HT-29 (cell line): ENCODE data around the gene AIPL1. TPM values are rescaled to one million over a fixed set of nuclear protein-coding genes. Genes with fewer than 3 reads are reported as not detected.
A peak's percentile ranks its signal among the peaks of the same experiment; 100 is the strongest.
"Not testable (repeated sequence)": the region's sequence is repeated elsewhere in the genome, so short reads cannot be mapped to it uniquely, and the experiment has no call there.

Source experiments
- DNase-seq: peaks from one replicate; pipeline ENCODE4 v3.0.0-alpha.2; 2015; ENCODE audit warnings: low spot score
- total RNA-seq: library from RNA; depleted of rRNA; stranded (reverse); fragments of >200 nt; shearing (Covaris generic); gene quantifications from 2 replicates; pipeline ENCODE4 v1.2.3, GENCODE V29; 2014; rRNA removed

Gene AIPL1, protein sequence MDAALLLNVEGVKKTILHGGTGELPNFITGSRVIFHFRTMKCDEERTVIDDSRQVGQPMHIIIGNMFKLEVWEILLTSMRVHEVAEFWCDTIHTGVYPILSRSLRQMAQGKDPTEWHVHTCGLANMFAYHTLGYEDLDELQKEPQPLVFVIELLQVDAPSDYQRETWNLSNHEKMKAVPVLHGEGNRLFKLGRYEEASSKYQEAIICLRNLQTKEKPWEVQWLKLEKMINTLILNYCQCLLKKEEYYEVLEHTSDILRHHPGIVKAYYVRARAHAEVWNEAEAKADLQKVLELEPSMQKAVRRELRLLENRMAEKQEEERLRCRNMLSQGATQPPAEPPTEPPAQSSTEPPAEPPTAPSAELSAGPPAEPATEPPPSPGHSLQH
- total RNA-seq, result not detected in 2 replicates

- DNase-seq, result no peak
Measured at GRCh38 chr17:6435051-6435450, at the start of gene AIPL1. Gene AIPL1 (minus strand): TSS chr17:6435121. CDS start chr17:6435104, 17 bp downstream.

DNA sequence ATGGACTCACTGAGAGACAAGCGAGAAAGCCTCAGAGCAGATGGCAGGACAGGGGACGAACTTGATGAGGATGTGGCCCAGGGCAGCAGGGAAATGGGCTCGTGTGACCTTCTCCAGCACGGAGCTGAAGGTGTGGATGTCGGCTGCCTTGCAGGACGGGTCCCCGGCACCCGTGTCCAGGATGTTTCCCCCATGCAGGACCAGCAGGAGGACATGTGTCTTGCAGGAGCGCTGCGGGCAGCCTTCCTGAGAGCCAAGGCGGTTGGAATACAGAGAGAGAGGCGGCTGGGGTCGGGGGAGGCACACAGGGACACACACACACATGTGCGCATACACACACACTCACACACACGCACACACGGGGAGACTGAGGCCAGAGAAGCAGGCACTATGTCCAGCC lies 48.6 kb upstream of the AIPL1 start:
- no peak for DNase-seq

DNA sequence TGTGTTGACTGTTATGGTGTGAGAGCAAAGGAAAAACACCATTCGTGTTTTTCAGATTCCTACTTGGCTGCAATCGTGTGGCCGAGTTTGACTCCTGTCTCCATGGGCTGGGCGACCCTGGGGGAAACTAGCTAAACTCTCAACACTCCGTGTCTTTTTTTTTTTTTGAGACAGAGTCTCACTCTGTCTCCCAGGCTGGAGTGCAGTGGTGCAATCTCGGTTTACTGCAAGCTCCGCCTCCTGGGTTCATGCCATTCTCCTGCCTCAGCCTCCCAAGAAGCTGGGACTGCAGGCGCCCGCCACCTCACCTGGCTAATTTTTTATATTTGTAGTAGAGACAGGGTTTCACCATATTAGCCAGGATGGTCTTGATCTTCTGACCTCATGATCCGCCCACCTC lies 47.9 kb upstream of the AIPL1 start:
- DNase-seq, result not testable (repeated sequence)

- DNase-seq, result no peak
Measured at GRCh38 chr17:6482105-6482455, 47.2 kb upstream of the AIPL1 start.

DNA sequence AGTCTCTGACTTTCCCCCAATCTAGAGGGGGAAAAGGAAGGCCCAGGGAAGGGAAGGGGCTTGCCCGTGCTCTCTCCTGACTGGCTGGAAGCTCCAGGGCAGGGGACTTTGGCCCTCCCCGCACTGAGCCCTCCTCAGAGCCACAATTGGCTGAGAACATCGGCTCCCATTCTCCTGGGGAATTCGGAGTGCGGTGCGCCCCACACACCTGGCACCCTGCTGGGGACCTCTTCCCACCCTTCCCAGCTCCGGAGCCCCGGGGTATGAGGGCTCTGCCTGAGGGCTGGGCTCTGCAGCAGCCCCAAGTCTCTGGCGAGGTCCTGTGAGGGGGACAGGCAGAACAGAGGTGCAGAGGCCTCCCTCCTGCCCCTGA lies 45.4 kb upstream of the AIPL1 start:
- DNase-seq, result no peak

GRCh38 chr17:6479622-6480302 lies 44.8 kb upstream of the AIPL1 start:
- DNase-seq, result no peak

- no peak for DNase-seq
Measured at GRCh38 chr17:6478486-6478885, 43.6 kb upstream of the AIPL1 start.

DNA sequence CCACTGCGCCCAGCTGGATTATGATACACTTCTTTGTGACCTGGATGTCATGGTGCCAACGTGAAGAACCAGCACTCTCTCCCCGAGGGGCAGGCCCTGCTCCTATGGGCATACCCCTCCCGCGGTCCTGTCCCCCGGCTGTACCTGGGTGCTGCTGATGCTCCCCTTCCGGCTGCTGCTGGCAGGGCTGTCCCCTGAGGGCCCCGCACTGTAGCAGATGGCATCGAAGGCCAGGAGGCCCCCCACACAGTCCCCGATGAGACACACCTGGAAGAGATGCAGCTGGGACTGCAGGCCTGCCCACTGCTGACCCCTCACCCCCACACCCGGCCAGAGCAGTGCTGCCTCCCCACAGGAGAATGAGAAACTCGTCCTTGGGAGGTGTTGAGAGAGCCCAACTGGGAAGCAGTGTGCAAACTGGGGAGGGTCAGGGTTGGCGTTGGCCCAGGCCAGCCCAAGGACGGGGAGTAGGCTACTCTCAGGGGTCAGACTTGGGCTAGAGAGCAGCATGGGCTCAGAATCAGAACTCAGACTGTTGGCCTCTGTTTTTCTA lies 43.0 kb upstream of the AIPL1 start:
- DNase-seq, result no peak

DNA sequence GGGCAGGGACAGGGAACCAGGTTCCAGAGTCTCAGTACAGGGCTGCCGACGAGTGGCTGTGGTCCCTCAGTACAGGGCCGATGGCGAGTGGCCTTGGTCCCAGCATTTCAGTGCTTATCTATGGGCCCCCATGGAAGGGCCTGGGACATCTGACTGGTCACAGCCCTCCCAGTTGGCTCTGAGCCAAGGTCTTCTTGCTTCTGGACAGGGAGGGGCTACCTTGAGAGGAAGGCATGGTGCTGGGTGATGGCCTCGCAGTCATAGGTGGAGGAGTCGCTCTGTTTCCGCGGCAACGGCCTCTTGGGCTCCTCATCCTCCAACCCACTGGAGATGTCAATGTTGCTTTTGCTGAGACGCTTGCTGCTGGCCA lies 41.9 kb upstream of the AIPL1 start:
- no peak for DNase-seq

DNA sequence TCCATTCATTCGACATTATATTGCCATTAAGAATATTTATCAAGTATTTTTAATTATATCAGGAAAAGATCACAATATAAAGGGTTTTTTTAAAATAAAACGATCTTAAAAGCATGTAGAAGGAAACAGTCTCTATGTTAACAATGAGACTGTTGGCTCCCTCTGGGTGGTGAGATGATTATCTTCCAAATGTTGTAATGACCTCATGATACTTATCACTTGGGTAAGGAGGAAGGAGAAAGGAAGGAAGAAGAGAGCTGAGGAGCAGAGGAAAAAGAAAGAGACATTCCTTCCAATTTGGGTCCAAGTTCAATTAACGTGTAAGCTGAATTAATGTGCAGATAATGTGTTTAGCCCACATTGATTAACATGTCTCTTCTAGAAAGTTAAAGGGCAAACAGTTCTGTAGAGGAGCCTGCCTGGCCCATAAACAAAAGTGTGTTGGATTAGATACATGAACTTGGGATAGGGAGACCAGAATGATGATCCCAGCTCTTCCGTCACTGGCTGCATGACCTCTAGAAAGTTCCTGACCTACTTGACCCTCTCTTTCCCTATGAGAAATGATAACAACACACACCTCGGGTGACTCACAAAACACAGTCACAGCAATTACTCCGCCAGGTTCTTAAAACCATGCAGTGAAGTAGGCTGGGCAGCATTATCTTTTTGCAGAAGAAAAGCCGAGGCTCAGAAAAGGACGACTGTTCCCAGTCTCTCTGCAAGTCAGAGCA lies 41.3 kb upstream of the AIPL1 start:
- no peak for DNase-seq

DNA sequence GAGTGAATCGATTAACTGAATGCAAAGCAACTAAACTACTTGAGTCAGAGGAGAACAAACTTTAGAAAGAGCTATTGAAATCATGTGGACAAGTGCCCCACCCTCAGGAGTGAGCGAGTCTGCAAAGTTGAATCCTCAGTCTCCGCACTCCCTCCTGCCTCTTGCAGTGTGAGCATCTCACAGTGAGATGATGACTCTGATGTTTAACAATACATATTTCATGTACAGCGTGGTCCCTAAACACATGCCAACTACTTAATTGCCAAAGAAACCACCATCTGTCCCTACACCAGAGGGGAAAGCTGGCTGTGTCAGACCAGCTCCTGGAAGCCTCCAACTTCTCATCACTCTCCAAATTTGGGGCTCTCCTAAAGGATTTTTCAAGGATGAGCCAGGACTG lies 40.5 kb upstream of the AIPL1 start:
- DNase-seq, result no peak

DNA sequence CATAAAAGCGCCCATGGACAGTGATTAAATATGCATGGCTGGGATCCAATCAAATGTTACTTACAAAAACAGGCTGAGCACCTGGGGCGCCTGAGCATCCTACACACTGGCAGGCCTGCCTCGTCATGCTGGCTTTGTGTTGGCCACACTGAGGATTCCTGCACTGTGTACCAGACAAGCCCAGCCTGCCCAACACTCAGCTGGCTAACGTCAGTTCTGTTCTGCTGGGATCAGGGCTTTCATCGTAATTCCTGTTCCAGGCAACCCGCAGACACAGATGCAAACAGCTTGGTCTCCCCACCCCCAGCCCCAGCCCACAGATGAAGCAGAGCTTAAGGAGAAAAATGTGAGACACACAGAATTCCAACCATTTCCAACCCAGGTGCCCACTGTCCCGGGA lies 40.0 kb upstream of the AIPL1 start:
- no peak for DNase-seq

- no peak for DNase-seq
Measured at GRCh38 chr17:6474376-6474775, 39.5 kb upstream of the AIPL1 start.

DNA sequence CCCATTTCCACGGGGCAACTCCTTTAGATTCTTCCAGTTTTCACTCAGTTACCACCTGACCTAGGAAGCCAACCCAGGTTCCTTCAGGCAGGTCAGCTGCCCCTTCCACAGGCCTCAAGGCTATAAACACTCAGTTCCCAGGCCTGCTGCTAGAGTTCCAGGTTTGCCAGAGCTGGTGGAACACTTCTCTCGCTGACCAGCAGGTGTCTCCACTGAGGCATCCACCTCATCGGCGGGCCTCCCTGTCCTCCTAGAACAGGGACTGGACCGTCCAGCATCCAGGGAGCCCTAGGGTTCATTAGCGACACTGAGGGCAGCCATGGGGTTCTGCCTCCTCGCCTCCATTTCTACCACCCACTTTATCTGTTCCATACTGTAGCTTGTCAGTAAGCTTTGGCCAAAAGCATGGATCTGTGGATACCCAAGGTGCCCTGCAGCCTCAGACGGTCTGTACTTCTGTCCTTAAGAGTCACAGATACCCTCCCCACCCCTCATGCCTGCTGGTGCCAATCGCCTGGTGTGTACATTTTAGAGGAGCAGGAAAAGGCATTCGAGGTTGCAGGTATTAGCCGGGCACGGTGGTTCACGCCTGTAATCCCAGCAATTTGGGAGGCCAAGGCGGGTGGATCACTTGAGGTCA lies 38.3 kb upstream of the AIPL1 start:
- DNase-seq, result peak; percentile 83

GRCh38 chr17:6472517-6472916 lies 37.6 kb upstream of the AIPL1 start:
- no peak for DNase-seq

GRCh38 chr17:6471531-6472465 lies 36.9 kb upstream of the AIPL1 start:
- peak; percentile 7 for DNase-seq

- no peak for DNase-seq
Measured at GRCh38 chr17:6470751-6471521, 36.0 kb upstream of the AIPL1 start.

GRCh38 chr17:6470146-6470718 lies 35.3 kb upstream of the AIPL1 start:
- DNase-seq, result no peak

DNA sequence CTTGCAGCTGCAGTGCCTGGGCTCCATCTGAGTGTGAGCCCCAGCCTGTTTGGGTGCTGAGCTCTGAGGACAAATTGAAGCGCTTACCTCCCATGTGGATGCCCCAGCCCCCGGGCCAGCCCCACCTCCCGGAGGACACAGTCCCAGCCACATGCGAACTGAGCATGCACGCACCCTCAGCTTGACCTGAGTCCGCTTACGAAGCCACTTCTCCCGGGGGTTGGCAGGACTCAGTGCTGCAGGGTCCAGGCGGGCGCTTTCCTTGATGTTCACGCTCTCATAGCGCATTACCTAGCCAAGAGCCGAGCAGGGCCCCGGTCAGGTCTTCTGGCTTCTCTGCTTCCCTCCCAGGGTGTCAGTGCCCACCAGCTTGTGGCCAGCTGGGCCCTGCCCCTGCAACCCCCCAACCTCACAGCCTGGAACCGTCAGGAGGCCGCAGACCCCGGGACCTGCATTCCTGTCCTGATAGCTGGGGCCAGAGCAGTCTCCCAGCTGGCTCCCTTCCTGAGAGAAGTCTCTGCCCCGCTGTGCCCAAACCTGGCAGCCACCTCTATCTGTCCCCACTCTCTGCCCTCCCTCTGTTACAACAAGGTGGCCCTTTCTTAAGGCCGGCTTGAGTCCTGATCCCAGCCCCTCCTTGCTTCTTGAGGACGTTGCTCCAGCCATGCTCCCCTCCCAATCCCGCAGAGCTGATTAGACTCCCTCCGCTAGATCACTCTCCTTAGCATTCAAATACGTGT lies 33.3 kb upstream of the AIPL1 start:
- DNase-seq, result no peak
